ENCODE data around the gene CNNM3. TPM values are rescaled to one million over a fixed set of nuclear protein-coding genes. Genes with fewer than 3 reads are reported as not detected.

The CNNM3 gene
- total RNA-seq, 1 donor from 2014 or later: 6.1 TPM

- no peak for DNase-seq (ENCODE audit: low read depth)
- Histone ChIP-seq H3K27me3 (ENCODE audit: control insufficient read depth, insufficient read depth, low read length) (no peaks in the 10 kb centered on the region), H3K4me3 (ENCODE audit: low read depth, low read length) (no peak overlapping the region), H3K36me3 (ENCODE audit: control insufficient read depth, insufficient read depth, low read length) (peaks cover 16% of the 10 kb centered on the region)
- TF ChIP-seq, protein P1, sequence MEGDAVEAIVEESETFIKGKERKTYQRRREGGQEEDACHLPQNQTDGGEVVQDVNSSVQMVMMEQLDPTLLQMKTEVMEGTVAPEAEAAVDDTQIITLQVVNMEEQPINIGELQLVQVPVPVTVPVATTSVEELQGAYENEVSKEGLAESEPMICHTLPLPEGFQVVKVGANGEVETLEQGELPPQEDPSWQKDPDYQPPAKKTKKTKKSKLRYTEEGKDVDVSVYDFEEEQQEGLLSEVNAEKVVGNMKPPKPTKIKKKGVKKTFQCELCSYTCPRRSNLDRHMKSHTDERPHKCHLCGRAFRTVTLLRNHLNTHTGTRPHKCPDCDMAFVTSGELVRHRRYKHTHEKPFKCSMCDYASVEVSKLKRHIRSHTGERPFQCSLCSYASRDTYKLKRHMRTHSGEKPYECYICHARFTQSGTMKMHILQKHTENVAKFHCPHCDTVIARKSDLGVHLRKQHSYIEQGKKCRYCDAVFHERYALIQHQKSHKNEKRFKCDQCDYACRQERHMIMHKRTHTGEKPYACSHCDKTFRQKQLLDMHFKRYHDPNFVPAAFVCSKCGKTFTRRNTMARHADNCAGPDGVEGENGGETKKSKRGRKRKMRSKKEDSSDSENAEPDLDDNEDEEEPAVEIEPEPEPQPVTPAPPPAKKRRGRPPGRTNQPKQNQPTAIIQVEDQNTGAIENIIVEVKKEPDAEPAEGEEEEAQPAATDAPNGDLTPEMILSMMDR (IDR thresholded peaks at IDR 0.05; ENCODE audit: insufficient read depth, low read length, severe bottlenecking): no peak
- FAIRE-seq: no peak
Observed at GRCh38 chr2:96825057-96825456, 9.0 kb downstream of the CNNM3 start.

GRCh38 chr2:96826546-96827278 lies 10.6 kb downstream of the CNNM3 start:
- no peak for FAIRE-seq
- TF ChIP-seq, protein P1 (IDR thresholded peaks at IDR 0.05; ENCODE audit: insufficient read depth, low read length, severe bottlenecking): no peak
- Histone ChIP-seq H3K36me3 (ENCODE audit: control insufficient read depth, insufficient read depth, low read length) (peaks cover 16% of the 10 kb centered on the region), H3K4me3 (ENCODE audit: low read depth, low read length) (no peak overlapping the region), H3K27me3 (ENCODE audit: control insufficient read depth, insufficient read depth, low read length) (no peaks in the 10 kb centered on the region)
- no peak for DNase-seq (ENCODE audit: low read depth)

DNA sequence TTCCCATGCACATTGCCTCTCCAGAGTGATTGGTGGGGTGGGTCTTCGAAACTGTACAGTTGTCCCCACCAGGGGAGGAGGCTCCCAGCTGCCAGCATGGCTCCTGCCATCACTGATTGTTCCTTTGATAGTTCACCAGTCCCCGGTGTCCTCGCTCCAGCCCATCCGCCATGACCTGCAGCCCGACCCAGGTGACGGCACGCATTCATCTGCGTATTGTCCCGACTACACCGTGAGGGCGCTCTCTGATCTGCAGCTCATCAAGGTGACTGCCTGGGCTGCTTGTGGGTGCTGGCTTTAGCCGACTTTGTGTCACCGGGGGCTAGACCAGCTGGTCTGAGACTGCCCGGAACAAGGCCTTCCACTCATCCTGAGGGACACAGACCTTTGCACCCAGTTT lies 12.4 kb downstream of the CNNM3 start:
- no peak overlapping the region for H3K4me3 ChIP-seq (ENCODE audit: low read depth, low read length)
- H3K27me3 ChIP-seq (ENCODE audit: control insufficient read depth, insufficient read depth, low read length): no peaks in the 10 kb centered on the region
- no peak for FAIRE-seq
- TF ChIP-seq, protein P1 (IDR thresholded peaks at IDR 0.05; ENCODE audit: insufficient read depth, low read length, severe bottlenecking): no peak
- no peak for DNase-seq (ENCODE audit: low read depth)
- peaks cover 17% of the 10 kb centered on the region for H3K36me3 ChIP-seq (ENCODE audit: control insufficient read depth, insufficient read depth, low read length)

- FAIRE-seq (no peak), DNase-seq (ENCODE audit: low read depth) (no peak)
- Histone ChIP-seq H3K4me3 (ENCODE audit: low read depth, low read length) (no peak overlapping the region), H3K27me3 (ENCODE audit: control insufficient read depth, insufficient read depth, low read length) (no peaks in the 10 kb centered on the region), H3K36me3 (ENCODE audit: control insufficient read depth, insufficient read depth, low read length) (peaks cover 17% of the 10 kb centered on the region)
- TF ChIP-seq, protein P1 (IDR thresholded peaks at IDR 0.05; ENCODE audit: insufficient read depth, low read length, severe bottlenecking): no peak
Observed at GRCh38 chr2:96828874-96829273, 12.8 kb downstream of the CNNM3 start.

- Histone ChIP-seq H3K27me3 (ENCODE audit: control insufficient read depth, insufficient read depth, low read length) (no peaks in the 10 kb centered on the region), H3K4me3 (ENCODE audit: low read depth, low read length) (no peak overlapping the region), H3K36me3 (ENCODE audit: control insufficient read depth, insufficient read depth, low read length) (peaks cover 17% of the 10 kb centered on the region)
- FAIRE-seq: no peak
- no peak for DNase-seq (ENCODE audit: low read depth)
- TF ChIP-seq, protein P1 (IDR thresholded peaks at IDR 0.05; ENCODE audit: insufficient read depth, low read length, severe bottlenecking): no peak
Observed at GRCh38 chr2:96830044-96830562, 14.0 kb downstream of the CNNM3 start.
